ENCODE results near the gene ROS1. TPM values are rescaled to one million over a fixed set of nuclear protein-coding genes. Genes with fewer than 3 reads are reported as not detected.
"Not testable (repeated sequence)": the region's sequence is repeated elsewhere in the genome, so short reads cannot be mapped to it uniquely, and the experiment has no call there.

ROS1 gene
- 49.3 and 53.4 TPM in 2 replicates for total RNA-seq (2014; rRNA removed)
- polyA plus RNA-seq (2012): 12.5 TPM

- peak; percentile 78 for DNase-seq (ENCODE audit: low read depth)
These were observed at the start of gene ROS1 for GRCh38 chr6:117425431-117426153. Gene ROS1, minus strand, starts transcription at chr6:117425942. Its CDS starts 286 bp downstream, at chr6:117425656.

DNA sequence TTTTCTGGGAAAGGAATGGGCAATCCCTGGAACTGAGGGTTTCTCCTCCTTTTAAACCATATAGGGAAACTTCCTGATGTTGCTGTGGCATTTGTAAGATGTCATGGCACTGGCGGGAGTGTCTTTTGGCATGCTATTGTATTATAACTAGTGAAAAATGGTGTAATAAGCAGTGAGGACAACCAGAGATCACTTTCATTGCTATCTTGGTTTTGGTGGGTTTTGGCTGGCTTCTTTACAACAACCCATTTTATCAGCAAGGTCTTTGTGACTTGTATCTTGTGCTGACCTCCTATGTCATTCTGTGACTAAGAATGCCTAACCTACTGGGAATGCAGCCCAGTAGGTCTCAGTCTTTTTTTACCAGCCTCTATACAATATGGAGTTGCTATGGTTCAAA, 47.7 kb upstream of the ROS1 start:
- no peak for DNase-seq (ENCODE audit: low read depth)

DNA sequence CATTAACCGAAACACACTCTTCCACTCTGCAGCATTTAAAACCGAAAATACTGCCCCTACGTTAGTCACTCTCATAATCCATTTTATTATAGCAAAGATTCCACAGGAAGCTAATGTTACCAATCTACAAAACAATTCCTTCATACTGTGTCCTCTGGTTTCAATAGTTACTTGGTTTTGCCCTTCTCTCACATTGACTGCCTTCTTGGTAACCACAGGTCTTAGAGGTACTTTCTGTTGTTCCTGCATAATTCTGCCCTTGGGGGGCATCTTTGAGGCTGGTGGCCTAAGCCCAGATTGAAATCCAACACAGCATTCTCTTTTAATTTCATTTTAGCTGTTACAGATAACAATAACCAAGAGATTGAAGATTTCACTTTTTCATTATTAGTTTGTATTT, 46.9 kb upstream of the ROS1 start:
- DNase-seq (ENCODE audit: low read depth): no peak

DNA sequence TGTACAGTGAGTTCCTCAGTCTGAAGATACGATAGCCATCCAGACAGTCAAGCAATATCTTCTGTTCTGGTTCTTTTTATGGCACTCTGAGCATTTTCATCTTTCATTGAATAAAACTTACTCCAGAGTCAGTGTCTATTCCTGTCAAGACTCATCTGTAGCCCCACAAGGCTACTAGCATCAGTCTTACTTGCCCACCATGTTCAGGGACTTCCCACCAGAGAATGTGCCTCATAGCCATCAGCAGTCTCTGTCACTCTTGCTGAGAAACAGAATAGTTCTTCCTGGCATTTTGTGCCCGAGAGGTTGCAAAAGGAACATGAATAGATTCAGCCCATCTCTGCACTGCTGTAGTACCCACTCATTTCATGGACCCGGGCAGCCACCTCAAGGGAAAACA, 44.0 kb upstream of the ROS1 start:
- no peak for DNase-seq (ENCODE audit: low read depth)

GRCh38 chr6:117469356-117469755, 43.6 kb upstream of the ROS1 start:
- no peak for DNase-seq (ENCODE audit: low read depth)

- not testable (repeated sequence) for DNase-seq (ENCODE audit: low read depth)
These were observed 42.8 kb upstream of the ROS1 start for GRCh38 chr6:117468527-117468926.

DNA sequence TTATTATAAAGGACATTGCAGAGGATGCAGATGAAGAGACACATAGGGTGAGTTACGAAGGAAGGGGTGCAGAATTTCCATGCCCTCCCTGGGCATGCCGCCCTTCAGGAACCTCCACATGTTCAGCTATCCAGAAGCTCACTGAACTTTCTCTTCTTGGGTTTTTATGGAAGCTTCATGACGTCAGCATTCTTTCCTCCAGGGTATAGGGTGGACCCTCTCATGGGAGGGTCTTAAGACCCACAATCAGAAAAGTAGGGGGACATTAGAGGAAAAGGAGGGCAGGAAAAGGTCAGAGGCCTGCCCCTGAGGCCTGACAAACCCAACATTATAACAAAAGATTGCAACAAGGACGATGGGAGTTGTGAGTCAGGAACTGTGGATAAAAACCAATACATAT, 42.1 kb upstream of the ROS1 start:
- no peak for DNase-seq (ENCODE audit: low read depth)

- DNase-seq (ENCODE audit: low read depth): no peak
These were observed 39.9 kb upstream of the ROS1 start for GRCh38 chr6:117465691-117466090.

- DNase-seq (ENCODE audit: low read depth): no peak
These were observed 39.0 kb upstream of the ROS1 start for GRCh38 chr6:117464700-117465099.

DNA sequence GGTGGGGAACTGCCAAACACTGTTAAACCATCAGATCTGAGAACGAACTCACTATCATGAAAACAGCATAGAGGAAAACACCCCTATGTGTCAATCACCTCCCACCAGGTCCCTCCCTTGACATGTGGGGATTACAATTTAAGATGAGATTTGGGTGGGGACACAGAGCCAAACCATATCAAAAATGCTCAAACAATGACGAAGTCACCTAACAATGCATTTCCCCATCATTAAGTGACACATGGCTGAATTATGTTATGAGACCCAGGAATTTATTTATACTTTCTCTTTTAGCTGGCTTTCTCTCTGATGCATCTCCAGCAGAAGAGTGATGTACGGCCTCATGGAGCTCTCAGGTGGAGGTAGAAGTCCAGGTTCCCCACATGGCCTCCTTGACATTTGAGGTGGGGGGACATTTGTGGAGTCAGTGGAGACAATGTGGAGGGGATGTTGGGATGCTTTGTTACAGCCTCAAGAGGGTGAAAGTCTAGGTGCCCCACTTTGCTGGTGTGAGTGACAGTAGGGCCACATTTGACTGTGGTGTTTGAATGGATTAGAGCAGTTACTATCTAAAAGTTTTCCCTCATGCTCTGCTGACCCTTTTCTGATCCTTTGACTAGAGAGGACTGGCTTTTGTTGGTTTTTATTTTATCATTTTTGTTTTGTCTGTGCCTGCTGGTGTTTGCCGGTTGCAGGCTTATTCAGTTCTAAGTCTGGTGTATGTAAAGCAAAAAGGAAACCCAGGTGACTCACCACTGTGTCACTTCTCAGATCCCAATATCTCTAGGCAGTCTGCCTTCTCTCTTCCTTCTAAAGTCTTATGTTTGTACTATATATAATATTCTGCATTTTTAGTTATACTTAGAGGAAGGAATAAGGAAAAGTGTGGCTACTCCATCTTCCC, 38.3 kb upstream of the ROS1 start:
- peak; percentile 82 for DNase-seq (ENCODE audit: low read depth)

DNA sequence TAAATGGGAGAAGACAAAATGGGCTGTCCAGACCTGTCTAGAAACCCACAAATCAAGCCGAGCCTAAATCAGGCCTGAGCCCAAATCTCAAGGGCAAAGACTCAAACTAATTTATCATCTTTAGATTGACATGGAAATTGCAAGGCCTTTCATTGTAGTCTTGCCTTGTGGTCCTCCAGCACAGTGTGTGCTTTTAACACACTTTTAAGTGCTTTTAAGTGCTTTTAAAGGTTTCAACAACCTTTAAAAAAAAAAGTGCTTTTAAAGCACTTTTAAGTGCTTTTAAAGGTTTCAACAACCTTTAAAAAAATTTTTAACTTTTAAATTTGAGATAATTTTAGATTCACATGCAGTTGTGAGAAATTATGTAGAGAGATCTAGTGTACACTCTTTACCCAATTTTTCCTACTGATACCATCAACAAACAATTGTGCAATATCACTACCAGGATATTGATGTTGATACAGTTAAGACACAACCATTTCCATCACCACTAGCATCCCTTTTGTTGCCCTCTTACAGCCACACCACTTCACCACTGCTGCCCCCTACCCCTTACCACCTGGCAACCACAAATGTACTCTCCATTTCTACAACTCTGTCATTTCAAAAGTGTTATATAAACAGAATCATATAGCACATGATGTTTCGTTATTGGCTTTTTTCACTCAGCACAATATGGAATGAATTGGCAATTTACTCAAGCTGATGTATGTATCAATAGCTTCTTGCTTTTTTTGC, 33.6 kb upstream of the ROS1 start:
- DNase-seq (ENCODE audit: low read depth): no peak

DNA sequence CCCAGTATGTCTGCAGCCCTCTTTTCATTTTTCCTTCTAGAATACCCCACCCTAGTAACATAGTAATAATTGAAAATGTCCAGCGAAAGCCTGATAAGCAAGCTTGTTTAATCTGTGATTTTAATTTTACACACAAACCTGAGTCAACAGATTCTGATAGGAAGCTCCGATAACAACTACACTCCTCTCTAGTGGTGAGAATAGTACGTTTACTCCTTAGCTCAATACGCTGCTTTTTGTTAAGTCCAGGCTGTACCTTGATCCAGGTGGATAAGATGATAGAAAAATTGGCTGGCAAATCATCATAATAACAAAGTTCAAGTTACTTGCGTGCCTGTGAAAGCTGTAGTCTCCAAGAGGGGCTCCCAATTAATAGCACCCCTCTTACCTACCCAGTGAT, 31.3 kb upstream of the ROS1 start:
- no peak for DNase-seq (ENCODE audit: low read depth)

DNA sequence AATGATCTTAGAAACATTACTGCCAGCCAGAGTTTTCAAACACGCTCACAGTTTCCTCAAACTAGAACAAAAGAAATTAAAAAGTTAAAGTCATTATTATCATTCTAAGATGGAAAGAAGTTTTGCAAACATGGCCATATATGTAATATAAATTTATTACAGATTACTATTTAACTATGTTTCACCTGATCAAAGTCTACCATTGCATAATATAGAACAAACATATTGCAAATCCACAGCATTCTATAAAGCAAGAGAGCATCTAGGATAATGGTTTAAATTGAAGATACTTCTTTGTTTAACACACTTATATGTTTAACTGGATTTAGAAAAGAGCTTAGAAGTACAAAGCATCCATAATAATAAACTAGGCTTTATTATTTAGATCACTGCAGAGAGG, 30.5 kb upstream of the ROS1 start:
- DNase-seq (ENCODE audit: low read depth): no peak

GRCh38 chr6:117451671-117452070, 25.9 kb upstream of the ROS1 start:
- DNase-seq (ENCODE audit: low read depth): no peak

DNA sequence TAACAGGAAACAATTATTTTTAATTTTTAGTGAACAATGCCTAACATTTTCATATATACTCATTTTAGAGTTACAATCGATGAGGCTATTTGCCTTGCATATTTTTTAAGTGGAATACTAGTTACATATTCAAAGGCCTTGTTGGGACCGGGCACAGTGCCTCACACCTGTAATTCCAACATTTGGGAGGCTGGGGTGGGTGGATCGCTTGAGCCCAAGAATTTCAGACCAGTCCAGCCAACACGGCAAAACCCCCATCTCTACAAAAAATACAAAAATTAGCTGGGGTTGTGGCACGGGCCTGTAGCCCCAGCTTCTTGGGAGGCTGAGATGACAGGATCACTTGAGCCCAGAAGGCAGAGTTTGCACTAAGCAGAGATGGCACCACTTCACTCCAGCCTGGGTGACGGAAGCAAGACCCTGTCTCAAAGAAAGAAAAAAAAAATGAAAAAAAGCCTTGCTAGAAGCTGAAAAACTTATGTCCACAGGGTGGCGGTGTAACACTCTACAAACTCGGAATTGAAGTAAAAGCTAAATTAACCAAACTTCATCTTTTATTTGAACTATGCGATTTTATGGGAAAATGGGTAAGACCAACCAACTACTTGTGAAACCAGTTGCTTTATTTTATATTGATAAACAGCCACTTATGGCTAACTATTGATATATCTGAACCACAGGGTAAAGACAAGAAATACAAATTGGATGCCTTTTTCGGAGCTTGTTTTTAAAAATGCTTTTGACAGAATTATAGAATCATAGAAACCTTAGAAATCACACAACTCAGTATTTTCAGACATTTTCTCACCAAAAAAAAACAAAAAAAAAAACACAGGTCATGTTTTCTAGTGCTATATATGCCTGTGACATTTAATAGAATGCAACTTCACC, 24.1 kb upstream of the ROS1 start:
- DNase-seq (ENCODE audit: low read depth): peak; percentile 80

- peak; percentile 97 for DNase-seq (ENCODE audit: low read depth)
These were observed 23.2 kb upstream of the ROS1 start for GRCh38 chr6:117448732-117449485.

GRCh38 chr6:117448011-117448410, 22.3 kb upstream of the ROS1 start:
- peak; percentile 29 for DNase-seq (ENCODE audit: low read depth)

DNA sequence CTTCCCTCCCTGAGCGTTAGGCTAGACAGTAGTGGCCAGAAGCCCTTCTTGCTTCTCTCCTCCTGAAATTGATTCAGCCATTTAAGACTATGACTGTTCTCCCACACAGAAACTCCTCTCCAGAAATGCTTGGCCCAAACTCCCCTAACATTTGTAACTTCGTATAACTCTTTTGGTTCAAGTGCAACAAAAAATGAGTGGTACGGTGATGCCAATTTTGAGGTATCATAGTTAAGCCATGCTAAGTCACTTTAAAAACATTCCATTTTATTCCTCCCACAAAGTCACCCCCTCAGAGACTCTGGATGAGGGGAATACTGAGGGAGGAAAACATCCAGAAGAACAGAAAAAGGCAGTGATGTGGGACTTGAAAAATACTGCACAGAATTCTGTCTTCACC, 21.1 kb upstream of the ROS1 start:
- DNase-seq (ENCODE audit: low read depth): peak; percentile 25

DNA sequence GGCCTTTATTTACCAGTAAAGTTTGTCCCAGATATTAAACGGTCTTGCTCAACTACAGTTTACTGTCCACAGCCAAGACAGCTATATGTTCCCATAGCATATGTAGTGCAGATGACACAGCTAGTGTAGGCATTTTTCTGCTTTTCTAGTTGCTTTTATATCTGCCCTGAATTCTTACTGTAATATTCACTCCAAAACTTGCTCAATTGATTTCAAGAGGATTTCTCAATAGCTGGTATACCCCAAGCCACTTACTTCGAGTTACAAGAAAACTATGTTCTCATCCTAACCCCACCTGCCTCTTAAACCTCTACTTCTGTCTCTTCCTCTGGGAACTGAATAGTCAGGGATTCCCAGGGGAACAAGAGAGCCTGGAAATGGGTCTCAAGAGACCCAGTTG, 18.9 kb upstream of the ROS1 start:
- DNase-seq (ENCODE audit: low read depth): peak; percentile 57

- not testable (repeated sequence) for DNase-seq (ENCODE audit: low read depth)
These were observed 16.6 kb upstream of the ROS1 start for GRCh38 chr6:117442313-117442712.
